Urinary bladder (tissue), 4 donors: ENCODE results near the gene CENPC. TPM values are rescaled to one million over a fixed set of nuclear protein-coding genes. Genes with fewer than 3 reads are reported as not detected.
"Not testable (repeated sequence)": the region's sequence is repeated elsewhere in the genome, so short reads cannot be mapped to it uniquely, and the experiment has no call there.

Experiments
- DNase-seq: peaks from one replicate; pipeline ENCODE4 v3.0.0-alpha.2; 2015; ENCODE audit errors: extremely low spot score
- H3K27ac ChIP-seq: one replicate; pipeline ENCODE4 v1.5.1; 2013; ENCODE audit warnings: low read depth, mild to moderate bottlenecking, moderate library complexity
- H3K36me3 ChIP-seq: one replicate; pipeline ENCODE4 v1.6.1; 2013; ENCODE audit warnings: mild to moderate bottlenecking, moderate library complexity; ENCODE audit not compliant: insufficient read depth
- H3K4me1 ChIP-seq: one replicate; pipeline ENCODE4 v1.6.1; 2013; ENCODE audit warnings: mild to moderate bottlenecking, moderate library complexity; ENCODE audit not compliant: insufficient read depth
- H3K4me3 ChIP-seq: one replicate; pipeline ENCODE4 v1.5.1; 2013; ENCODE audit warnings: low read depth, low read length
- WGBS: extraction: QIAGEN DNeasy Blood & Tissue Kit; methylation state at CpG from one replicate; pipeline ENCODE4 v1.1.7; 2013; 5-methylcytosine and 5-hydroxymethylcytosine counted together
- polyA plus RNA-seq: library from polyadenylated mRNA; stranded (reverse); fragments of 200-250 nt; gene quantifications from one replicate; pipeline ENCODE4 v1.2.3, GENCODE V29; 2013
- total RNA-seq: library from RNA; depleted of rRNA; stranded (reverse); fragments of >200 nt; gene quantifications from one replicate; pipeline ENCODE4 v1.2.3, GENCODE V29; 2014
- donor health status: healthy with polysubstance abuse.
- donor health status: healthy.

CENPC gene
- total and polyA plus RNA-seq, 2 donors, result 8.6 to 75.1 TPM

DNA sequence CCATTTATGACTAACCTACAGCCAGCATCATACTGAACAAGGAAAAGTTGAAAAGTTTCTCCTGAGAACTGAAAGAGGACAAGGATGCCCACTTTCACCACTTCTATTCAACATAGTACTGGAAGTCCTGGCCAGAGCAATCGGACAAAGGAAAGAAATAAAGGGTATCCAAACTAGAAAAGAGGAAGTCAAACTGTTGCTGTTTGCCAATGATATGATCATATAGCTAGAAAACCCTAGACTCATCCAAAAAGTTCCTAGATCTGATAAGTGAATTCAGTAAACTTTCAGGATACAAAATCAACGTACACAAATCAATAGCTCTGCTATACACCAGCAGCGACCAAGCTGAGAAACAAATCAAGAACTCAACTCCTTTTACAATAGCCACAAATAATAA, 64.5 kb downstream of the CENPC start:
- WGBS, result 97% methylated on average over 3 of the region's 3 CpGs
- H3K4me1 ChIP-seq, result no peaks in the 10 kb centered on the region
- no peak overlapping the region for H3K27ac ChIP-seq
- H3K36me3 ChIP-seq, result peaks cover 2% of the 10 kb centered on the region
- DNase-seq, result no peak
- H3K4me3 ChIP-seq, result no peak overlapping the region

GRCh38 chr4:67475155-67475554, 70.1 kb downstream of the CENPC start:
- DNase-seq, result no peak
- peaks cover 7% of the 10 kb centered on the region for H3K36me3 ChIP-seq

GRCh38 chr4:67470871-67471270, 74.4 kb downstream of the CENPC start:
- H3K4me1 ChIP-seq, result no peaks in the 10 kb centered on the region
- DNase-seq, result no peak
- H3K4me3 ChIP-seq, result no peak overlapping the region
- peaks cover 10% of the 10 kb centered on the region for H3K36me3 ChIP-seq
- H3K27ac ChIP-seq, result no peak overlapping the region

More at GRCh38 chr4:67475155-67475554, 70.1 kb downstream of the CENPC start:
- H3K4me3 ChIP-seq, result no peak overlapping the region
- H3K4me1 ChIP-seq, result no peaks in the 10 kb centered on the region
- 78% methylated on average over 4 of the region's 4 CpGs for WGBS
- no peak overlapping the region for H3K27ac ChIP-seq

- Histone ChIP-seq H3K4me3 (no peak overlapping the region), H3K27ac (no peak overlapping the region), H3K4me1 (no peaks in the 10 kb centered on the region), H3K36me3 (peaks cover 8% of the 10 kb centered on the region)
- DNase-seq, result no peak
Measured at GRCh38 chr4:67468830-67469229, 76.5 kb downstream of the CENPC start.

GRCh38 chr4:67466751-67467150, 78.6 kb downstream of the CENPC start:
- Histone ChIP-seq H3K4me1 (no peaks in the 10 kb centered on the region), H3K27ac (no peak overlapping the region), H3K36me3 (peaks cover 6% of the 10 kb centered on the region), H3K4me3 (no peak overlapping the region)
- no peak for DNase-seq
- WGBS, result 95% methylated on average over 3 of the region's 3 CpGs

DNA sequence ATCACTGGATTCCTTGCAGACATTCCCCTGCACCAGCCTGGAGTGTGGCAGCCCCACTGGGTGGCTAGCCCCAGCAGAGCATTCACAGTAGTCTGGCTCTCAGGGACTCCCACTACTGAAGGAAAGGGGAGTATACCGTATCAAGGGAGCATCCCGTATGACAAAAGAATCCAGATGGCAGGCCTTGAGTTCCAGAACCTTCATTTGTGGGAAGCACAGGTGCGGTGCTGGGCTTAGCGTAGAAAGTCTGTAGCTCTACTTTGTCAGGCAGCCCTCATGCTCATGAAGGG, 79.6 kb downstream of the CENPC start:
- no peak overlapping the region for H3K27ac ChIP-seq
- H3K4me1 ChIP-seq, result no peaks in the 10 kb centered on the region
- H3K4me3 ChIP-seq, result no peak overlapping the region
- 96% methylated on average over 4 of the region's 4 CpGs for WGBS
- no peak for DNase-seq
- peaks cover 4% of the 10 kb centered on the region for H3K36me3 ChIP-seq

DNA sequence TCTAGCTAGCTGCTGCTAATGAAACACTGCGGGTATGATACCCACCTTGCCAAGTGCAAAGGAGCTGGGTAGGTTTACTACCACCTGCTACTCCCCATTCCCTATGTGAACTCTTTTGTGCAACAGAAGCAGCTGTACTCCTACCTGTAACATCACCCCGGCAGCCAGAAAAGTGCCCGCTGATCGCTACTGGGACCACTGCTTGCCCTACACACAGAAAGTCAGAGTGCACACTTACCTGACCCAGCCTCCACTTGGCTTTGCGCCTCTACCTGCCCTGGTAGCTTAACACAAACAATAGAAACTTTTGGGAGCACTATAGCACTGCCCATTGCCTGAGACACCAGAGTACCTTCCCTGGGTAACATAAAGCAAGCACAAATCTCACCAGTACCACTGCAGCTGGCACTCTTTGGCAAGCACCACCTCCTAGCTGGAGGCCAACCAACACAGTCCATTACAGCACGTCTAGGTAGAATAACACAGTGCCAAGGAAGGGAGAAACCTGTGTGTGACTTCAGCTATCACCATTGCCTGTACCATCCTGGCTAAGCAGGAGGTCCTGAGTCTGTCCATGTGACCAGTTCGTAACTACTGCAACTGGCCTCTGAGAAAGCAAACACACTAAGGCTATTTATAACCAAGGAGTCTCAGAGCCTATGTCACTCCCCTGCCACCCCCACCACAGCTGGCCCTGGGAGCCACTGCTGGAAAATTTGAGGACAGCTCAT, 80.1 kb downstream of the CENPC start:
- WGBS, result 91% methylated on average over 7 of the region's 7 CpGs
- Histone ChIP-seq H3K4me3 (no peak overlapping the region), H3K36me3 (peaks cover 4% of the 10 kb centered on the region), H3K27ac (no peak overlapping the region), H3K4me1 (no peaks in the 10 kb centered on the region)
- no peak for DNase-seq

- no peak overlapping the region for H3K4me3 ChIP-seq
- no peak for DNase-seq
- 83% methylated on average over 2 of the region's 2 CpGs for WGBS
- no peak overlapping the region for H3K27ac ChIP-seq
- H3K4me1 ChIP-seq, result no peaks in the 10 kb centered on the region
- H3K36me3 ChIP-seq, result no peaks in the 10 kb centered on the region
Measured at GRCh38 chr4:67460574-67460973, 84.7 kb downstream of the CENPC start.

DNA sequence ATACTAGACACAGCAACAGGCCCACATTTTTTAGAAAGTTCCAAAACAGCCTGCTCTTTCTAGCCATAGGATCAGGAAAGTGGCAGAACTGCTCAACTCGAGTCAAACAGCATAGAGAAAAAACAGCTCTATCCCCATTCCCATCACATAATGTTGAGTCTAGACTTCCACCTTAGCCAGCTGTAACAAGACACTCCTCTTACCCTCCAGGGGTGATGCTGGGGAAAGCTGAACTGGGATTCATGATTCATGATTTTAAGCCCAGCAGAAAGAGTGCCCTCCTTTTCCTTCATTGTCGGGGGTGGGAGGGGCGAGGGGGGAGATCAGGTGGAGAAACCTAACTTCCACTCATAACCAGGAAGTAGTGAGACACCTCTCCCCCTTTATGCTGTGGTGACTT, 86.1 kb downstream of the CENPC start:
- Histone ChIP-seq H3K4me1 (no peaks in the 10 kb centered on the region), H3K27ac (no peak overlapping the region), H3K4me3 (no peak overlapping the region), H3K36me3 (no peaks in the 10 kb centered on the region)
- DNase-seq, result no peak
- WGBS, result 76% methylated on average over 3 of the region's 3 CpGs

DNA sequence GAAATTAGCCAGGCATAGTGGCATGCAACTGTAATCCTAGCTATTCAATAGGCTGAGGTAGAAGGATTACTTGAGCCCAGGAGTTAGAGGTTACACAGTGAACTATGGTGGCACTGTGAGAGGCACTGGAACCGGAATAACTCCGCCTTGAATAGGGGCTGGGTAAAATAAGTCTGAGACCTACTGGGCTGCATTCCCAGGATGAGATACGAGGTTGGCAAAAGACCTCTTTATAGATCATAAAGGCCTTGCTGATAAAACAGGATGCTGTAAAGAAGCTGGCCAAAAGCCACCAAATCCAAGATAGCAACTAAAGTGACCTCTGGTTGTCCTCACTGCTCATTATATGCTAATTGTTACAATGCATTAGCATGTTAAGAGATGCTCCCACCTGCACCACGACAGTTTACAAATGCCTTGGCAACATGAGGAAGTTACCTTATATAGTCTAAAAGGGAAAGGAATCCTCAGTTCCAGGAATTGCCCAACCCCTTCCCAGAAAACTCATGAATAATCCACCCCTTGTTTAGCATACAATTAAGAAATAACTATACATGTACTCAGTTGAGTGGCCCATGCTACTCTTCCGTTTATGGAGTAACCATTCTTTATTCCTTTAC, 88.6 kb downstream of the CENPC start:
- Histone ChIP-seq H3K4me1 (no peaks in the 10 kb centered on the region), H3K36me3 (no peaks in the 10 kb centered on the region), H3K4me3 (no peak overlapping the region), H3K27ac (no peak overlapping the region)
- WGBS, result 62% methylated on average over 5 of the region's 5 CpGs
- no peak for DNase-seq

GRCh38 chr4:67452846-67453205, 92.5 kb downstream of the CENPC start:
- H3K36me3 ChIP-seq, H3K4me1 ChIP-seq, H3K27ac ChIP-seq, DNase-seq, H3K4me3 ChIP-seq: not testable (repeated sequence)
- WGBS, result 89% methylated on average over 2 of the region's 2 CpGs

DNA sequence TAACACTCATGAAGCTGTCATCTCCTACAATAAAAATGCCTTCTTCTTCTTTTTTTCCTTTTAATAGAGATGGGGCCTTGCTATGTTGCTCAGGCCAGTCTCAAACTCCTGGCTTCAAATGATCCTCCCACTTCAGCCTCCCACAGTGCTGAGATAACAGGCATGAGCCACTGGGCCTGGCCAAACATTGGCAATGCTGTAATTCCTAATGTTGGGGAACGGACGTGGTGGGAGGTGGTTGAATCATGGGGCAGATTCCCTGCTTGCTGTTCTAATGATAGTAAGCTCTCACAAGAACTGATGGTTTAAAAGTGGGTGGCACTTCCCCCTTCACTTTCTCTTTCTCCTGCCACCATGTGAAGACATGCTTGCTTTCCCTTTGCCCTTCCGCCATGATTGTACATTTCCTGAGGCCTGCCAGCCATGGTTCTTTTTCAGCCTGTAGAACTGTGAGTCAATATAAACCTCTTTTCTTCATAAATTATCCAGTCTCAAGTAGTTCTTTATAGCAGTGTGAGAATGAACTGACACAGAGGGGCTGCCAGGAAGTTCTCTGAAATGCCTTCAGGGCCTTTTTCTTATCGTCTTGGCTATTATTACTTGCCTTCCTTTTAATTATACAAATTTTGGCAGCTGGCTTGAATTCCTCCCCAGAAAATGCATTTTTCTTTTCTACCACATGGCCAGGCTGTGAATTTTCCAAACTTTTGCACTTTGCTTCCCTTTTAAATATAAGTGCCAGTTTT, 93.0 kb downstream of the CENPC start:
- DNase-seq, result no peak
- H3K4me3 ChIP-seq, result no peak overlapping the region
- H3K36me3 ChIP-seq, result no peaks in the 10 kb centered on the region
- no peak overlapping the region for H3K27ac ChIP-seq
- H3K4me1 ChIP-seq, result no peaks in the 10 kb centered on the region
- 80% methylated on average over 4 of the region's 4 CpGs for WGBS

- Histone ChIP-seq H3K27ac (no peak overlapping the region), H3K4me3 (no peak overlapping the region)
- 90% methylated on average over 6 of the region's 6 CpGs for WGBS
Measured at GRCh38 chr4:67451464-67451863, 93.8 kb downstream of the CENPC start.

GRCh38 chr4:67448621-67449020, 96.7 kb downstream of the CENPC start:
- DNase-seq, result no peak
- no peaks in the 10 kb centered on the region for H3K36me3 ChIP-seq
- no peaks in the 10 kb centered on the region for H3K4me1 ChIP-seq
- no peak overlapping the region for H3K27ac ChIP-seq
- no peak overlapping the region for H3K4me3 ChIP-seq

More at GRCh38 chr4:67451464-67451863, 93.8 kb downstream of the CENPC start:
- Histone ChIP-seq H3K36me3 (no peaks in the 10 kb centered on the region), H3K4me1 (no peaks in the 10 kb centered on the region)
- DNase-seq, result no peak
